HG02623 (cell line): Measurements from ENCODE around the gene TLX1.

Experiments
- ATAC-seq: cut with Tn5 transposase; IDR thresholded peaks from one replicate; pipeline ENCODE4 v1.9.1; 2021; ENCODE audit warnings: moderate library complexity; ENCODE audit not compliant: unreplicated experiment

Gene TLX1

GRCh38 chr10:101133489-101134298 is 2.6 kb downstream of the TLX1 start:
- ATAC-seq = no peak

GRCh38 chr10:101134299-101135127 is 3.4 kb downstream of the TLX1 start:
- ATAC-seq = no peak

GRCh38 chr10:101135141-101136006 is 4.3 kb downstream of the TLX1 start:
- ATAC-seq = no peak

- no peak for ATAC-seq
Measured at GRCh38 chr10:101136007-101136707, 5.1 kb downstream of the TLX1 start.

GRCh38 chr10:101136708-101137121 is 5.6 kb downstream of the TLX1 start:
- ATAC-seq = no peak

DNA sequence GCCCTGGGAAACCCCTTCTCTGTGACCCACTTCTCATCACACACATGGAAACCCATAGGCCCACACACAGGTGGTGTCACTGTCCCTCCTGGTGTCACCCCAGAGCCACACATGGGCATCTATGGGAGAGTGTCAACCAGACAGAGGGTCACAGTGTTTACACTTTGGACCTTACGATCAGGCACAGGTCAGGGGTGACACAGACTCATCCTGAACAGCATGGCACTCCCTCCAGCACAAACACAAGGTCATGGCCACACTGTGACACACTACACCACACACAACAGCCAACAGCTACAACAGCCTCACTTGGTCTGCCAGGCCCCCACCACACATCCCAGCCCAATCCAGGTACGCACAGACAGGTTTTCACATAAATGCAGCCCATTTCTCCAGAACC is 6.2 kb downstream of the TLX1 start:
- ATAC-seq = no peak

DNA sequence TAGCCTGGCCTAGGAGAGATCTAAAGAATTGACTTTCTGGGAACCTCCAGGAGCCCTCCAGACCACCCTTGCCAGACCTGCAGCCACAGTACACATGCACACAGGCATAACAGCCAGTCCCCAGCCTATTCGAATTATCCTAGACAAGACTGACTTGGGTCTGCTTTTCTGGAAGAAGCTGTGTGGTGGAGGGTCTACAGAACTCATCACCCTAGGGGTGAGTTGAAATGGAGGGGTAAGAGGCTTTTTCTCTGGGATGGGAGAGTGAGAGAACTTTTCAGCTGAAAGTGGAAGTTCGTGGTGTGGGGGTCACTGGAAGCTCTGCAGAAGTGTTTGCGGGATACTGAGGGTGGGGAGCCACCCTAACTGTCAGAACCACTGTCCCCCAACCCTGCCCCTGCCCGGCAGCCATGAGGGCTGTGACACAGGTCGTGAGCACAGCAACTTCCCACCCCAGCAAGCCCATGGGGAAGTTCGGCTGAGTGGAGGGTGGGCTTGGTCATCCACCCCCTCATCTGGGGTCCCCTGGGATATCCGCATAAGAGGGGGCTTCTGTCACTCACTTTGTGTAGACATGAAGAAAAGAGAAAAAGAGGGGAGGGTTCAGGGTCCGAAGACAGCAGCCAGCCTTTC is 7.8 kb downstream of the TLX1 start:
- ATAC-seq = no peak

DNA sequence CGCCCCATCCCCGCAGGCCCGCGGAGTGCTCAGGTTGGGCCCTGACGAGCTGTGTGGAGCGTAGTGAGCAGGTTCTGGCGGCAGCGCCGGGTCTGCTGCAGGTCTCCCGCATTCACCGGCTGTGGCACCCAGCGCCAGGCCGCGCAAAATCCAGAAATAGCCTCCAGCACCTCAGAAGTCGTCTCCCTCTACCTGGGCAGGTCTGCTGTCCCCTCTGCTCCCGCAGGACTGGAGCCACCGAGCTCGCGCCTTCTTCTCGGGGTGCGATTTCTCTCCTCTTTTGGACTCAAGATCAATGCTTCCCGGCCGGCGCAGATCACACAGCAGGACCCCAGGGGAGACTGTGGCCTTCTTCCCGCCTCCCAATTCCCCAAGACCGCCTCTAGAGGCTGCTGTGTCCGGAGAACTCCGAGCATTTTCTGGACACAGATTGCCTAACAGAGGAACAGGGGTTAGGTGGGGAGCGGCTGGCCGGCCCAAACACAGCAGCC is 8.4 kb downstream of the TLX1 start:
- no peak for ATAC-seq

DNA sequence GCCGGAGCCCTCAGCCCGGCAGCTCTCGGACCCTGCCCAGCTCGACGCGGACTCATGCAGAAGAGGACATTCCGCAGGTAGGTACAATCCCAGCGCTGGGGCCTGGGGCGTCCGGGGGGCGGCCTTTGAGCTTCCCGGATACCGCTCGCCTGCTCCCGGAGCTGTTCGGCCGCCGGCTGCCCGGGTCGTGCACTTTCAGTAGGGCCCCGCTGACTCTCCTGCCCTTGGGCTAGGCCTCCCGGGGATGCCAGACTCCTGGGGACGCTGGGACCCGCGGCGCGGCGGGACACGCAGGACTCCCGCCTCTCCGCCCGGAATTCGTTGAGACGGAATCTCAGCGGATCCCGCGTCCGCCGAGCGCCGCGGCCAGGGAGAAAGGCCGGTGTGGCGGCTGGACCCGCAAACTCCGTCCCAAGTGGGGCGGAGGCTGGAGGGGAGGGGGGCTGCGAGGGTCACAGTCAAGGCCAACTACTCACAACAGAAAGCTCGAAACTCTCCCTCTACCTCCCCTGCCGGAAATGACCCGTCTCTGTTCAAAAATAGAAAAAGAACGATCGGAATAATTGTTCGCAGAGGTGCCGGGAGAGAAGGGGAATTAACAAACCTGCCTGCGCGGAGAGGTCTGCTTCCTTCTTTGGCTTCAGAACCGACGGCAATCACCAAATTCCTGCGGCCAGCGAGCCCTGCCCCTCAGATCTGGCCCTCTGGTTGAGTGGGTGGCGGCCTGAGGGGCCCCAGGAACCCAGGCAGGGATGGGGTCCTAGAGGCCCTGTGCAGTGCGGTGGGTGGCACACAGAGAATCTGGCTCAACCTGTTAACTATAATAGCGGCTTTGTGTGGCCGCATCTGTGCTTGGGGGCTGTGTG is 9.2 kb downstream of the TLX1 start:
- ATAC-seq = no peak

- ATAC-seq = no peak
Measured at GRCh38 chr10:101140950-101141615, 10.0 kb downstream of the TLX1 start.

GRCh38 chr10:101141616-101142532 is 10.8 kb downstream of the TLX1 start:
- no peak for ATAC-seq

- no peak for ATAC-seq
Measured at GRCh38 chr10:101142533-101143344, 11.6 kb downstream of the TLX1 start.

GRCh38 chr10:101143345-101143630 is 12.2 kb downstream of the TLX1 start:
- ATAC-seq = no peak

- no peak for ATAC-seq
Measured at GRCh38 chr10:101144053-101144452, 13.0 kb downstream of the TLX1 start.

- no peak for ATAC-seq
Measured at GRCh38 chr10:101145145-101145544, 14.0 kb downstream of the TLX1 start.

GRCh38 chr10:101145750-101146391 is 14.8 kb downstream of the TLX1 start:
- ATAC-seq = no peak
